Fibroblast of lung (primary cell): Measurements from ENCODE around the gene SMCO3. TPM values are rescaled to one million over a fixed set of nuclear protein-coding genes. Genes with fewer than 3 reads are reported as not detected.

Source experiments
- DNase-seq, 2 donors: peaks; one replicate each; pipeline versions ENCODE4 v3.0.0 to v3.0.0-alpha.2; 2010; ENCODE audit warnings: low read depth in 2 of 2
- H2AFZ ChIP-seq: 2 replicates; pipeline ENCODE4 v1.5.1; 2012; ENCODE audit warnings: low read length, control low read depth, inconsistent platforms
- H3K27ac ChIP-seq: 2 replicates; pipeline ENCODE4 v1.5.1; 2011; ENCODE audit warnings: low read length, control low read depth; ENCODE audit not compliant: insufficient read depth
- H3K27me3 ChIP-seq: 2 replicates; pipeline ENCODE4 v1.5.1; 2011; ENCODE audit warnings: mild to moderate bottlenecking, low read length; ENCODE audit not compliant: control insufficient read depth, insufficient read depth
- H3K36me3 ChIP-seq: 2 replicates; pipeline ENCODE4 v1.5.1; 2011; ENCODE audit warnings: low read length; ENCODE audit not compliant: control insufficient read depth, insufficient read depth
- H3K4me1 ChIP-seq: 2 replicates; pipeline ENCODE4 v1.5.1; 2011; ENCODE audit warnings: low read length; ENCODE audit not compliant: control insufficient read depth, insufficient read depth; ENCODE audit errors: extremely low read depth
- H3K4me2 ChIP-seq: 2 replicates; pipeline ENCODE4 v1.5.1; 2011; ENCODE audit warnings: low read length, control low read depth; ENCODE audit not compliant: insufficient read depth; ENCODE audit errors: extremely low read depth
- H3K4me3 ChIP-seq, 4 experiments: fragments of 200-600 bp in 1 of 4; sonication (generic) in 1 of 4; replicated peaks in 1 of 4; 2 replicates each; pipeline ENCODE4 v1.5.1; 2011 to 2016; ENCODE audit warnings: low read length in 4 of 4, low read depth in 3 of 4, mild to moderate bottlenecking in 3 of 4, control low read depth in 2 of 4, inconsistent platforms in 1 of 4, mixed read lengths in 1 of 4; ENCODE audit not compliant: insufficient read depth in 1 of 4; ENCODE audit errors: control extremely low read depth in 1 of 4
- H3K79me2 ChIP-seq: 2 replicates; pipeline ENCODE4 v1.5.1; 2012; ENCODE audit warnings: mild to moderate bottlenecking, low read length, inconsistent platforms; ENCODE audit not compliant: control insufficient read depth, insufficient read depth
- H3K9ac ChIP-seq: 2 replicates; pipeline ENCODE4 v1.5.1; 2011; ENCODE audit warnings: mild to moderate bottlenecking, low read length, control low read depth; ENCODE audit not compliant: insufficient read depth
- H3K9me3 ChIP-seq: 2 replicates; pipeline ENCODE4 v1.5.1; 2012; ENCODE audit warnings: low read depth, low read length; ENCODE audit not compliant: control insufficient read depth, insufficient read depth
- H4K20me1 ChIP-seq: 2 replicates; pipeline ENCODE4 v1.5.1; 2011; ENCODE audit warnings: low read length; ENCODE audit not compliant: control insufficient read depth, insufficient read depth; ENCODE audit errors: extremely low read depth
- CTCF ChIP-seq, 2 donors: IDR thresholded peaks in 1 of 2; conservative IDR thresholded peaks in 1 of 2; 1 replicate in 1 of 2; 2 replicates in 1 of 2; pipeline ENCODE4 v1.5.1; 2011 to 2012; ENCODE audit warnings: low read length in 2 of 2, control low read depth in 1 of 2, inconsistent platforms in 1 of 2, low read depth in 1 of 2, mild to moderate bottlenecking in 1 of 2
- EZH2 ChIP-seq: IDR thresholded peaks from 2 replicates; pipeline ENCODE4 v1.5.1; 2012; ENCODE audit warnings: low read length, control low read depth, mild to moderate bottlenecking; ENCODE audit errors: missing control alignments
- polyA plus RNA-seq, 2 donors: library from polyadenylated mRNA; depleted of rRNA in 1 of 2; stranded (reverse) in 1 of 2; unstranded in 1 of 2; fragments of >200 nt; gene quantifications; 2 replicates each; pipeline ENCODE4 v1.2.1, GENCODE V29; 2011 to 2012; ENCODE audit warnings: missing spikeins in 1 of 2
- total RNA-seq: library from RNA; depleted of rRNA; stranded (reverse); fragments of >200 nt; gene quantifications from 2 replicates; pipeline ENCODE4 v1.2.1, GENCODE V29; 2014

SMCO3 gene
- total and polyA plus RNA-seq, 2 donors (not counting 1 experiment from before 2014, with no cell fraction given): 0.16 to 0.17 TPM

GRCh38 chr12:14803011-14803829 is 10.8 kb downstream of the SMCO3 start, which contains the start of the genes C12orf60 and WBP11:
C12orf60 (plus strand) TSS chr12:14803670; CDS start chr12:14822936, 19,266 bp downstream.
WBP11 (minus strand) TSS chr12:14803478; CDS start chr12:14801383, 2,095 bp downstream.
- H3K79me2 ChIP-seq: peaks cover 36% of the 10 kb centered on the region
- H4K20me1 ChIP-seq: no peaks in the 10 kb centered on the region
- peak within 1 kb of the TSS; percentile 94 for H3K4me2 ChIP-seq
- peak within 1 kb of the TSS; percentile 63 to 89 (median 80) for H3K4me3 ChIP-seq
- TF ChIP-seq EZH2: no peak
- TF ChIP-seq CTCF (conservative IDR thresholded peaks at IDR 0.05 in 1 of 2, IDR thresholded peaks at IDR 0.05 in 1 of 2; ENCODE audit: low read depth in 1 of 2, low read length in 2 of 2): no peak
- H3K27me3 ChIP-seq: no peaks in the 10 kb centered on the region
- DNase-seq: peak; percentile 99
- peak within 1 kb of the TSS; percentile 37 for H2AFZ ChIP-seq
- no peaks in the 10 kb centered on the region for H3K9me3 ChIP-seq
- peak within 1 kb of the TSS; percentile 98 for H3K9ac ChIP-seq
- peak within 1 kb of the TSS; percentile 98 for H3K27ac ChIP-seq
- peaks cover 2% of the 10 kb centered on the region for H3K4me1 ChIP-seq
- no peaks in the 10 kb centered on the region for H3K36me3 ChIP-seq

GRCh38 chr12:14802721-14803010 is 11.3 kb downstream of the SMCO3 start:
- DNase-seq: no peak
- Histone ChIP-seq H3K36me3 (no peaks in the 10 kb centered on the region), H3K4me1 (peaks cover 2% of the 10 kb centered on the region), H3K9me3 (no peaks in the 10 kb centered on the region), H3K4me3 (peak overlapping the region; percentile 63 to 89 (median 80)), H3K27me3 (no peaks in the 10 kb centered on the region), H3K27ac (peak overlapping the region; percentile 98), H4K20me1 (no peaks in the 10 kb centered on the region), H3K9ac (peak overlapping the region; percentile 98), H3K79me2 (peaks cover 36% of the 10 kb centered on the region), H2AFZ (no peak overlapping the region), H3K4me2 (peak overlapping the region; percentile 38)
- TF ChIP-seq CTCF (conservative IDR thresholded peaks at IDR 0.05 in 1 of 2, IDR thresholded peaks at IDR 0.05 in 1 of 2; ENCODE audit: low read depth in 1 of 2, low read length in 2 of 2): no peak
- no peak for TF ChIP-seq EZH2

GRCh38 chr12:14802247-14802646 is 11.7 kb downstream of the SMCO3 start:
- DNase-seq: no peak
- H4K20me1 ChIP-seq: no peaks in the 10 kb centered on the region
- TF ChIP-seq CTCF (conservative IDR thresholded peaks at IDR 0.05 in 1 of 2, IDR thresholded peaks at IDR 0.05 in 1 of 2; ENCODE audit: low read depth in 1 of 2, low read length in 2 of 2) (no peak), EZH2 (no peak)
- H3K36me3 ChIP-seq: no peaks in the 10 kb centered on the region
- no peaks in the 10 kb centered on the region for H3K27me3 ChIP-seq
- no peak overlapping the region for H2AFZ ChIP-seq
- H3K9ac ChIP-seq: peak overlapping the region; percentile 98
- H3K9me3 ChIP-seq: no peaks in the 10 kb centered on the region
- peaks cover 36% of the 10 kb centered on the region for H3K79me2 ChIP-seq
- H3K27ac ChIP-seq: peak overlapping the region; percentile 98
- peak overlapping the region; percentile 63 to 89 (median 80) for H3K4me3 ChIP-seq
- peaks cover 2% of the 10 kb centered on the region for H3K4me1 ChIP-seq
- peak overlapping the region; percentile 38 for H3K4me2 ChIP-seq
